Measurements from ENCODE around the gene TAOK2.
A peak's percentile ranks its signal among the peaks of the same experiment; 100 is the strongest.

The TAOK2 gene

DNA sequence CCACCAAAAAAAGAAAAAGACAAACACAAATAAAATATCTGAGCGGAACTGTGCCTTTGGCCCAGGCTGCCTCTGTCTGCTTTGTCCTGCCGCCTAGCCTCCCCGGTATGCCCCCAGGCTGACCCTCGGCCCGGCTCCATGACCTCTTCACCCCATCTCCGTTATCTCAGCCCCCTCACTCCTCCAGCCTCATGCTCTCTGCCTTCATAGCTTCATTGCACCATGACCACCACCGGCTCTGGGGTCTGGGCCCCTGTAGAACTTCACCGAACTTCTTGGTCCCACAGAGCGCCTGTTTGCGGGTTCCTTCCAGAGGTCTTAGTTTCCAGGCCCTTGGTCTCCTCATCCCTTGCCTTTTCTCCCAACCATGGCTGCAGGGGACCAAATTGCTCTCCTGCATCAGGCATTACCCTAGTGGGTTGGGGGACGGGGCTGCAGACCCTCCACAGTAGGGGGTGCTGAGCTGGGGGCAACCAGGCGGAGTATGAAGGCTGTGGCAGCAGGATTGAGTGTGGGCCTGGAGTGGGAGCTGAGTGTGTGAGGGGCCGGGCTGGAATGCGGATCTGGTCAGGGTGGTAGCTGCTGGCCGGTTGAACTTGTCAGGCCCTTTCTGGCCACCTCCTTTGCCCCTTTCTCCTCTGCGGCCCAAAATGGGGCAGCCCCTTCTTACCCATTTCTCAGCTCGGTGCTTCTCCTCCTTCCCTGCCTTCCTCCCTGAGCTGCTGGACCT is 14.8 kb downstream of the TAOK2 start:
- no peak for DNase-seq (ENCODE audit: low read depth)

DNA sequence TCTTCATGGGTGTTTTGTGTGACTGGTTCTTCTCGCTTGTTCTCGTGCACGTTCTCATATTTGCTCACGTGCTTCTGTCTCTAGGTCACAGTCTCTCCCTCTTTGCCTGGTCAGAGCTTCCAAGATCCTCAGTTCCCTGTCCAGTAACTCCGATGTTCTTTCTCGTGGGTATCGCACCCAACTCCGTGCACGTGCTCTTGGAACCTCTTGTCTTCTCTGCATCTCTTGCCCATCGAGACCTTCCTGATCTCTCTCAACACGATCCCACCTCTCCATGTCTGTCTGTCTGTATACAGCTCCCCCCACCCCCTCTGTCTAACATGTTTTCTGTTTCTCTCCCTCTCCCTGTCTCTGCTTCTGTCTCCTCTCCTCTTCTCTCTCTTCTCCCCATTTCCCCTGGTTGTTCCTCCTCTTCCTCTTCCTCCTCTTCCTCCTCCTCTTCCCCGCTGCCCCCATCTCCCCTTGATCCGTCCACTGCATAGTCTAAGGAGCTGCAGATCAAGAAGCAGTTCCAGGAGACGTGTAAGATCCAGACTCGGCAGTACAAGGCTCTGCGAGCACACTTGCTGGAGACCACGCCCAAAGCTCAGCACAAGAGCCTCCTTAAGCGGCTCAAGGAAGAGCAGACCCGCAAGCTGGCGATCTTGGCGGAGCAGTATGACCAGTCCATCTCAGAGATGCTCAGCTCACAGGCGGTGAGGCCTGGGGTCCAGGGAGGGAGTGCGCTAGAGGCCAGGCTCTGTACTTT is 15.6 kb downstream of the TAOK2 start:
- DNase-seq (ENCODE audit: low read depth), result no peak

DNA sequence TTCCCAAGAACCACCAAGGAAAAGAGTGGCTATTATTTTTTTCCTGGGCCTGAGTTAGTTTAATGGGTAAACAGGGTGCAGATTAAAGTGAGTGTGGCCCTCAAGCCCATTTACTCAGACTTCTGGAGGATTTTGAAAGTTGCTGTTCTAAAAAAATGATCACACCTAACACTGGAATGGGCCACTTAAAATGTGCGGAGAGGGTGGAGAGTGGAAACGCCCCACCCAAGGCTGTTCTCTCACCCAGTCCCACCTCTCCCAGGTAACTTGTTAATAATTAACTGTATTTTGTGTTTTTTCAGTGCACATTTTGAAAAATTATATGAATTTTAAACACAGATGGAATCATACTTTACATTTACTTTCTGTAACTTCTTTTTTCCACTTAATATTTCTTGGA is 16.4 kb downstream of the TAOK2 start:
- no peak for DNase-seq (ENCODE audit: low read depth)

DNA sequence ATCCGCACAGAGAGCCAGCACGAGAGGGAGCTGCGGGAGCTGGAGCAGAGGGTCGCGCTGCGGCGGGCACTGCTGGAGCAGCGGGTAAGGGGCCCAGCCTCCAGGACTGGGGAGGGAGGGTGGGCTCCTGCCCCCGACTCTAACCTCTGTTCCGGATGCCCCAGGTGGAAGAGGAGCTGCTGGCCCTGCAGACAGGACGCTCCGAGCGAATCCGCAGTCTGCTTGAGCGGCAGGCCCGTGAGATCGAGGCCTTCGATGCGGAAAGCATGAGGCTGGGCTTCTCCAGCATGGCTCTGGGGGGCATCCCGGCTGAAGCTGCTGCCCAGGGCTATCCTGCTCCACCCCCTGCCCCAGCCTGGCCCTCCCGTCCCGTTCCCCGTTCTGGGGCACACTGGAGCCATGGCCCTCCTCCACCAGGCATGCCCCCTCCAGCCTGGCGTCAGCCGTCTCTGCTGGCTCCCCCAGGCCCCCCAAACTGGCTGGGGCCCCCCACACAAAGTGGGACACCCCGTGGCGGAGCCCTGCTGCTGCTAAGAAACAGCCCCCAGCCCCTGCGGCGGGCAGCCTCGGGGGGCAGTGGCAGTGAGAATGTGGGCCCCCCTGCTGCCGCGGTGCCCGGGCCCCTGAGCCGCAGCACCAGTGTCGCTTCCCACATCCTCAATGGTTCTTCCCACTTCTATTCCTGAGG is 17.4 kb downstream of the TAOK2 start:
- DNase-seq (ENCODE audit: low read depth), result no peak

DNA sequence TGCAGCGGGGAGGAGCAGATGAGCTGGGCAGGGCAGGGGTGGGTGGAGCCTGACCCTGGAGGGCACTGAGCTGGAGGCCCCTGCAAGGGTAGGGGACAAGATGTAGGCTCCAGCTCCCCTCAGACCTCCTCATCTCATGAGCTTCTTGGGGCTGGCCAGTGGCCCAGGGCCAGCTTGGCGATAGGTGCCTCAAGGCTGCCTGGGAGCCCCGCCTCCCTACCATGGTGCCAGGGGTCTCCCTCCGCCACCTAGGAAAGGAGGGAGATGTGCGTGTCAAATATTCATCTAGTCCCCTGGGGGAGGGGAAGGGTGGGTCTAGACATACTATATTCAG is 17.9 kb downstream of the TAOK2 start:
- DNase-seq (ENCODE audit: low read depth), result no peak

DNA sequence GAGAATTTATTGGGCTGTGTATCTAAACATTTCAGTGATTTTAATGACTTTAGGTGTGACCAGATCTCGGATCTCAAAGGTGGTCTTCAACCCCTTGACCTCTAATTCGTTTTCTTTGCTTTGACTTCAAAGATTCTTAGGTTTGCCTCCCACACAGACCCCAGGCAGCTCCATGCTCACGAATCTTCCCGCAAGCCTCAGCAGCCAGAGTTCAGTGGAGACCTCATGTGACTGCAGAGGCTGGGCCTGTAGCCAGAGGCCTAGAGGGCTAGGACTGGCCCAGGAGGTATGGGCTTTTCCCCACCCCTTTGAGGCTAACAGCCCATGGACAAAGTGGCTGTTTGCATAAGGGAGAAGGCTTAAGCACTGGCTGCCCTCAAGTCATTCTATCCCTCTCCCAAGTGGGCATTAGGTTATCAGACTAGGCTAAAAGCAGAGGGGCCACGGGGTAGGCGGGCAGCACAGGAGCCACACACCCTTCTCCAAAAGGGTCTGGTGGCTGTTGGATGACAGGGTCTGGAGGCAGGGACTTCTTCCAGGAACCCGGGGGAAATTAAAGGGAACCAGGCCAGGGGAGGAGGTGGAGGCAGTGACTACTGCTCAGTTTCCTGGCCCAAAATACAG is 18.8 kb downstream of the TAOK2 start:
- DNase-seq (ENCODE audit: low read depth), result peak; percentile 38

DNA sequence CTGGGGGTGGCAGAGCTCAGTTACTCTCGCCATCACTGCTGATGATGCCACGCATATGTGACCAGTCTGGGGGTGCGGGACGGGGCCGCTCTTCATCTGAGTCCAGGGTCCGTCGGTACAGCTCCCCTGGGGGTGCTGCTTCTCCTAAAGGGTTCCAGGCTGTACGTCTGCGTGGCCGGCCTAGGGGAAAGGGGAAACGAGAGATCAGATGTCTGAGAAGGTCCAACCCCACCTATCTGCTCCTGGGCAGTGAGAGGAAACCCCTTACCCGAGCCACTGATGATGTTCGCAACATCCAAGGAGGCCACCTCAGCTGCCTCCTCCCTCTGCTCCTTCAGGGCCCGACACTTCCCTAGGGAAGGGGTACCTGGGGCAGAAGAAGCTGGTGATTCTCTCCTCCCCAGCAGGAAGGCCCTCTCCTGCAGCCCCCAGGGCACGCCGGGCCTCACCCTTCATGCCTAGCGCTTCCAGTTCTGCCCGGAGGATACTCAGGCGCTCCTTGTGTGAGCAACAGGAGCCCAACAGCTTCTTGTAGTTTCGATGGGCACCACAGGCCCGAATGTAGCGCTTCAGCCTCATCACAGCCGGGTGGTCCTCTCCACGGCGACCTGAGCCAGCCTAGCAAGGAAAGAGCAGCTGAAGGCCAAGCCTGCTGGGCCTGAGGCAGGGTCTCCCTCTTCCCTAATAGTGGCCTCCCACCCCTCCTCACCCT is 19.7 kb downstream of the TAOK2 start:
- no peak for DNase-seq (ENCODE audit: low read depth)

DNA sequence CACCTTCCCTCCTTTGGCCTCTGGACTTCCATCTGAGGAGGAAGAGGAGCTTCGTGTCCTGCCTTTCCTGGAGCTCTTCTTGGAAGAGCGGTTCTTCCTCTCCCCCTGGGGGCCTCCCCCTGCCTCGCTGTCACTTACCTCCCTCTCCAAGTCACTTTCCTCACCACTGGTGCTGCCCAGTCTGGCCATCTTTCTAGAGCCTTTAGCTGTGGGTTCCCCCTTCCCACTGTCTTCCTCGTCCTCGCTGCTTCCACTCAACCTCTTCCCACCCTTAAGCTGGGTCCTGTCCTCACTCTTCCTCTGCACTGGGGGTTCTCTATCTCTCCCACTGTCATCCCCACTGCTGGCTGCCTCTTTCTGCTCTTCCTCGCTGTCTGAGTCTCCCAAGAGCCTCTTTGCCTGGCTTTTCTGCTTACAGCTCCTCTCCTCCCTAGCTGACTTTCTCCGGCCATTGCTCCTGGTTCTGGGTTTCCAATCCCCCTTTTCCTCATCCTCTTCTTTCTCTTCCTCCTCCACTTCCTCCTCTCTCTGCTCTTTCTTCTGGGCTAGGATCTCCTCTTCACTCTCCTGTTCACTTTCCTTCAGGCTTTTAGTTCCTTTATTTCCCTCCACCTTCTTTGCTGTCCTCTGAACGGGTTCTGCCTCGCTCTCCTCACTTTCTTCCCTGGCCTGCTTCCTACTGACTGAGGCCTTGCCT is 20.4 kb downstream of the TAOK2 start:
- DNase-seq (ENCODE audit: low read depth), result no peak

DNA sequence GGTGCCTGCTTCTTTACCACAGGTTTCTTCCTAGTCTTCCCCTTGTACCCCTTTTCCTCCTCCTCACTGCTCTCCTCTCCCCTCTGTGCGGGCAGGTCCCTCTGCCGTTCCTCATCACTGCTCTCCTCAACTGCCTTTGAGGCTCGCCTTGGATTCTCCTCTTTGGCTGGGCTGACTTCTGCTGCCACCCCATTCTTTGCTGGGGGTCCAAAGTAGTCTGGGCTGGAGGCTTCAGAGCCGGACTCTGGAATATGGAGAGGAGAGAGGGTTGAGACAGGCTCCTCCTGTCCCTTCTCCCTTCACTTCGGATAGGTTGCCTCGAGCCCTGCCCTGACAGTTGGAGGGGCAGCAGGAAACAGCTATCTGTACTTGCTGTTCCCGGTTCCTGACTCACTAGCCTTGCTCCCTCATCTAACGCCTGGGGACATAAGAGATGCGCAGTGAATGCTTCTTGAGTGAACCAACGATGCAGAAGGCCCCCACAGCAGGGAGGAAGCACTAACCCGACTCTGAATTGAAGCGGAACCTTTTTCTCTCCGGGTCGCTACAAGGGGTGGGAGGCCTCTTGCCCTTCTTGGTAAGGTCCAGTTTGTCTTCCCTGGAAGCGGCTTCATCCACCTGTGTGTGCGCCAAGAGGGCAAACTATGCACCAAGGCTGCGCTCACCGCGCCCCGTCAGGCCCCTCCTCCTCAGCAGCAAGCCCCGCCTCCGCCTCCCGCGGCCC is 21.1 kb downstream of the TAOK2 start:
- peak; percentile 91 for DNase-seq (ENCODE audit: low read depth)

DNA sequence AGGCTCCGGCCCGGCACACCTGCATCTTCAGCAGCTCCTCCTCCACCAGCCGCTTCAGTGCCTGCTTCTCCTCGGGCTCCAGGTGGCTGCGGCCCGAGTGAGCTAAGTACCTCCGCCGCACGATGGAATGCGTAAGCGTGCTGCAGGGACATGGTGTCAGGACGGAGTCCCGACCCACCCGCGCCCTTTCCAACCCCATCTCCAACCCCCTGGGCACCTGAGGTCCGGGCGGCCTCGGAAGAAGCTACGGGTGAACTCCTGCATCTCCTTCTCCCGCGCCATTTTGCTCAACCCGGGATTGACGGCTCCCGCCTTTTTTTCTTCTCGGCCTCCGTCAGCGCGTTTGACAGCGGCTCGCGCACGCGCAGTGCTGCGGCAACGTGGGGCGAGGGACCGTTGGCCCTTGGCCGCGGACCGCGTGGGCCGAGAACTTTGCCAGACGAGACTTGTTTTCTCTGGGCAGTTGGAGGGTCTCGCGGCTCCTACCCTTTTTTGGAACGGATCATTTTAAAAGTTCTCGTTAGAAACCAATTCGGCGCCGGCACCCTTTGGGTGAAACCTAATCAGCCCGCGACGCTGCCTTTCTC is 21.7 kb downstream of the TAOK2 start, which contains the start of gene HIRIP3:
Gene HIRIP3 (minus strand): TSS at position 294 of the 587 bp plus-strand sequence. CDS start 12 bp downstream, at position 282.
- peak; percentile 81 for DNase-seq (ENCODE audit: low read depth)

DNA sequence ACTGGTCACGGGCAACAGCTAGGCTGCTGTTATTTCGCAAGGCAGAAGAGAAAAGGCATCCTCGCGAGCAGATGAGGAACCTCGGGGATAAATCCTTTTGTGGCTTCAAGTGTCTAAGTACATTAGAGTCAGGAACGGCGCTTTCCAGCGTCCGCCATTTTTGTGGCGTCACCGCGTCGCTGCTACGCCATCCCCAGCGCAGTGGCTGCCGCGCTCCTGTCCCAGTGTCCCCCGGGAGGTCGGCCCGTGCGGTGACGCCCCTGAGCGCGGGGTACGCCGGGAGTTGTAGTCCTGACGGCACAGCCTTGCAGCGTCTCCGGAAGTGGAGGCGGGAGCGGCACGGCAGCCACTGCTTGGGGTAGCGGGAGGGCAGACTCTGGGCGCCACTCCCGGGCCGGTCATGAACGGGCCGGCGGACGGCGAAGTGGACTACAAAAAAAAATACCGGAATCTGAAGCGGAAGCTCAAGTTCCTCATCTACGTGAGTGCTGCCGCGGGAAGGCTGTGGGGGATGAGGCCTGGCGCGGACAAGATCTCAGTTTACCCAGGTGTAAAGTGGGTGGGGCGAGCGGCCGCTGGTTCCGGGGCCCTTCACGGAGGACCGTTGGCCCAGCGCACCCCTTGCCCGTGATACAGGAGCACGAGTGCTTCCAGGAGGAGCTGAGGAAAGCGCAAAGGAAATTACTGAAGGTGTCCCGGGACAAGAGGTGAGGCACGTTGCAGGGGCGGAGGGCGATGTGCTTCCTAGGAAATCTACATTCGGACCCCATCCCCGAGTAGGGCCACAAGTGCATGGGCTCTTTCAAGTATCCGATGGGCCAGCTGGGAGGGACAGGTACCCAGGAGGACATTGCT is 22.5 kb downstream of the TAOK2 start, which contains the start of gene INO80E:
Gene INO80E (plus strand): TSS at position 331 of the 855 bp plus-strand sequence. CDS start 70 bp downstream, at position 401.
- peak; percentile 96 for DNase-seq (ENCODE audit: low read depth)

DNA sequence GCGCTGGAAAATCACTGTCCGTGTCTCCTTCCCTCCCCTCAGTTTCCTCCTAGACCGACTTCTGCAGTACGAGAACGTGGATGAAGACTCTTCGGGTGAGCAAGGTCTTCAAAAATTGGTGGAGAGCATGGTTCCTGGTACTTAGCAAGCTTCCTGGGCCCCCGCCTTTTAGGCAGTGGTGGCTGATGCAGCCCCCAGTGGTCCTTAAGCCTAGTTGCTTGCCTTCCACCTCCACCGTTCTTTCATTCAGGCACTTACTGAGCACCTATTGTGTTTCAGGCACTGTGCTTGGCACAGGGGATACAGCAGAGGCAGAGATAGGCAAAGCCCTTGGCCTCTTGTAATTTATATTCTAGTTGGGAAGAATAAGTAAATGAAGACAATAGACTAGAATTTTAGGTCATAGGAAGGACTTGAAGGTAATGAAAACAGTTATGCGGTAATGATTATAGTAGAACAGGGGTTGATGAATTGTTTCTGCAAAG is 23.1 kb downstream of the TAOK2 start:
- DNase-seq (ENCODE audit: low read depth), result no peak

DNA sequence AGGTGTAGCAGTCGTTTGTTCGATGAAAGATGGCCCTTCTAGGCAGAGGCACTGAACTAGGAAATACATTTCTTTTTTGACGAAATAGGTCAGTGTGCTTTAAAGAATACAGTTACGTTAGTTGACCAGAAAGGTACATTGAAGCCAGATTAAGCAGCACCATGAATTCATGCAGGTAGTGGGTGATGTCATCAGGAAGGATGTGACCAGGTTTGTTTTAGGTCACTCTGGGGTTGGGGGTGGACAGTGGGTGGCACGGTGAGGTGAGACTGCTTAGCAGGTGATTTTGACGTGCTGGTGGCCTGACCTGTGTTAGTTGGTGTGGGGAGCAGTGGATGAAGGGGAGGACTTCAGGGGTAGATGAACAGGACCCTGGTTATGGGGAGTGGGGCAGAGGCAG is 25.9 kb downstream of the TAOK2 start:
- no peak for DNase-seq (ENCODE audit: low read depth)

DNA sequence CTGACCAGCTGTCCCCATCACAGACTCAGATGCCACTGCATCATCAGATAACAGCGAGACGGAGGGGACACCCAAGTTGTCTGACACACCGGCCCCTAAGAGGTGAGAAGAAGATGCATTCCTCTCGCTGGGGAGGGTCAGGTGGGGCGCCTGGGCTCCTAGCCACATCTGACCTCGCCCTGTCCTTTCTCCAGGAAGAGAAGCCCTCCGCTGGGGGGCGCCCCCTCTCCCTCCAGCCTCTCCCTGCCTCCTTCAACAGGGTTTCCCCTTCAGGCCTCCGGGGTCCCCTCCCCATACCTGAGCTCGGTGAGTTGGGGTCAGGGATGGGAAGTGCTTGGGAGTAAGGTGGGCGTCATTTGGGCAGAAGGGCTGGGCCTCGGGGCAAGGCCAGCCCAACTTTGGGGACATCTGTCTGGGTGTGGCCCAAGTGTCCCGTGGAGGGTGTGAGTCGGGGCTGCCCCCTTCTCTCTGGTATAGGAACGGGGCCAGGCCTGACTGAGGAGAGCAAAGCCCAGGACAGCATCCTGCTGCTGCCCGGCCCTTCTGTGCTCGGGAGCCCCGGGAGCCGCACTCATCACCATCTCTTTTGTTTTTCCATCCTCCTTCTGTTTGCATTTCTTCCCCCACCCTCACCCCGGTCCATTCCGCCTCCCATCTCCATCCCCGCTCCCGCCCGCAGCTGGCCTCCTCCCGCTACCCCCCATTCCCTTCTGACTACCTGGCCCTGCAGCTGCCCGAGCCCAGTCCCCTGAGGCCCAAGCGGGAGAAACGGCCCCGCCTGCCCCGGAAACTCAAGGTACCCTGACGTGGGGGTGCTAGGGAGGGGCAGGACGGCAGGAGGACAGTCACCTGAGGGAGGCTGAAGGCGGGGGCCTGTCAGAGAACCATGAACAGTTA is 27.3 kb downstream of the TAOK2 start:
- DNase-seq (ENCODE audit: low read depth), result no peak

DNA sequence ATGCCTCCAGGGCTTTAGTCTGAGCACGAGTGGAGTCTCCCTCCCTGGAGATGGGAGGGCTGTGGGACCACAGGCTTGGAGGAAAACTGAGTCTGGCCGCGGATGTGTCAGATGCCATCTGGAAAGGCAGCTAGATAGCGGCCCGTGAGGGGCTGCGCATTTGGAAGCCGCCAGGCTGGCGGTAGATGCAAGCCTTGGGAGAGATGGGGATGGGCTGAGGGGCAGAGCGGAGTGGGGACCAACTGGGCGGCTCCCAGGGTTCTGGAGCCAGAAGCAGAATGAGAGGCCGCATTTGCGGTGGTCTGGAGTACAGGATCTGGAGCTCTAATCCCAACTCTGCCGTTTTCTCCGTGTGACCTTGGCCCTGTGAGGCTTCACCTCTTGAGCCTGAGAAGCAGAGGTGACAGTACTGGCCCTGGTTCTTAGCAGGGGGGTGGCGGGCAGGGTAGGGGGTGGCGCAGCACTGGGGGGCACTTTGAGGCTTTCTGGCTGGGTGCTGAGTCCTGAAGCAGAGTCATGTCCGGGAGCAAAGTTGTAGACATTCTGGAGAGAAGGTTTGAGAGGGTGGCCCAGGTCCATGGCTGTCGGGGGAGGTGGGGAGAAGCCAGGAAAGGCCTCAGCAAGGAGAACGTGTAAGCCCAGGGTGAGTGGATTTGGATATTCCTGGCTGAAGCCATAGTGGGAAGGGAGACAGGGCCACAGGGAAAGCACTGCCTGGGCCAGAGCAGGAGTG is 29.1 kb downstream of the TAOK2 start:
- no peak for DNase-seq (ENCODE audit: low read depth)

DNA sequence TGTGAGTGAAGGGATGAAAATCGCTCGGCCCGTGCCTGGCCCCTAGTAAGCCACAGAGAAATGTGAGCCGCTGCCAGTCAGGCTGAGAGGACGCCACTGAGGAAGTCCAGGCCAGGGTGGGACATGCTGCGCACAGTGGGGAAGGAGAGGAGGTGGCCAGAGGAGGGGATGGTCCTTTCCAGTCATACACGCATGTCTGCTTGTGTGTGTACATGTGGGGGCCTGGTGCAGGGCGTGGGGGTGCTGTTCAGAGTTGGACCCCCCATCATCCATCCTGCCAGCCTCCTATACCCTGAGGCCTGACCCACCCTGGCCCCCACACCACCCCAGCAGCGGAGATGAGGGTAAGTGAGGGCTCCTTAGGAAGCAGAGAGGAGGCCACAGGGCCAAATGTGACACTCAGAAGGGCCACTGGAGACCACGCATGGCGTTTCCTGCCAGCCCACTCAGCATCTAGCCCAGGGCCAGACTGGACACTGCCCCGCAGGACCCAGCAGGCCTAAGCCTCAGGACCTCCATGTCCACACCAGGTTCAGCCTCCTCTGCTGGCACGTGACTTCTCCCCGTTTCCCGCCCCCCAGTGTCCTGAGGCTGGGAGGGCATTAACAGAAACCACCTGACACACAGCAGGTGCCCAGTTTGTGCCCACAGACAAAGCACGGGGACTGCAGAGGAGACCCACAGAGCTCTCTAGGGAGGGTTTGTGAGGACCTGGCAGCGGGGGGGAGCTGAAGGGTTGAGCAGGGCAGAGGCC is 30.2 kb downstream of the TAOK2 start:
- DNase-seq (ENCODE audit: low read depth), result no peak

DNA sequence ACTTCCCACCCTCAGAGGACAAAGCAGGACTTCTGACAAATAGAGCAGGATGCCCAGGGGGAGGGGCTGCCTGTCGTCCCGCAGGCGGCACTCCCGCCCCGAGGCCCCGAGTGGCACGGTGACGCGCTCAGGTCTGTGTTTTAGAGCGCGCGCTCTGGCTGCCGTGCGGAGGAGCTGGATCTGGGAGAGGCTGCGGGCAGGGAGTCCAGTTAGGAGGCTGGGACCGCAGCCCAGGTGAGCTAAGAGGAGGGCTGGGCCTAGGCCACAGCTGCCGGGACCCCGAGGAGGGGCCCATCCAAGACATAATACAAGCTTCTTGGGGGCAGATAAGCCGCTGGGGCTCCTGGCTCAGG is 30.7 kb downstream of the TAOK2 start:
- no peak for DNase-seq (ENCODE audit: low read depth)

All from EH (cell line).